NCI-H226 (cell line): ENCODE results near the gene DNAL1.
"Not testable (repeated sequence)": the region's sequence is repeated elsewhere in the genome, so short reads cannot be mapped to it uniquely, and the experiment has no call there.

Experiments used
- DNase-seq: peaks from one replicate; pipeline ENCODE4 v3.0.0-alpha.2; 2015

Gene DNAL1, protein sequence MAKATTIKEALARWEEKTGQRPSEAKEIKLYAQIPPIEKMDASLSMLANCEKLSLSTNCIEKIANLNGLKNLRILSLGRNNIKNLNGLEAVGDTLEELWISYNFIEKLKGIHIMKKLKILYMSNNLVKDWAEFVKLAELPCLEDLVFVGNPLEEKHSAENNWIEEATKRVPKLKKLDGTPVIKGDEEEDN

DNA sequence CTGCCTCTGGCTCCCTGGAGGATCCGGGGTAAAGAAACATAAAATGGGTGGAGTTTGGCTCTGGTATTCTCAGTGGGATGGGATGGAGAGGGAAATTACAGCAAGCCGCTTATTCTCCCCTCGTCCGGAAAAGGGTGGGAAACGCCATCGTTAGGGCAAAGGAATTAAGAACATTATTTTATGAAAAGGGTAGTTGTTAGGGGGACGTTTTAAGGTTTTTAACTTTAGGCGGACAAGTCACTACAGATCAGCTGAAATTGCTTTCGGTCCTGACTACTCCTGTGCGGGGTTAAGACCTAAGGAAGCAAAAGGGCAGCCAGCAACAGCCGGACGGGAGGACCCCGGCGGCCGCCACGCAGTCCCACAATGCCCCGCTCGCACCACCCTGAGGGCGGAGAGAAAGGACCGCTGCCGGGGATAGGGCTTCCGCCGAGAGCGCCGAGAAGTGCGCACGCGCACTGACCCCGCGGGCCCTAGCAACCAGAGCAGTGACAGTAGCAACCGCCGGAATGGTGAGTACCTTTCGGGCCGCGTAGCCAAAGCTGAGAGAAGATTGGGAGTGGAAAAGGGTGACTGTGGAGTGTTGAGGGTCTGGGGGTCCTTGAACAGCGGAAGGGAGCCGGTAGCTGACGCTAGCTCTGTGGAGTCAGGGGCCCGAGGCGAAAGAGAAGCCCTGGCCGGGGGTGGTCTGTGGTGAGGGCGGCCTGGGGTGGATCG lies at the start of gene DNAL1:
Gene DNAL1 (plus strand): TSS at position 456 of the 717 bp plus-strand sequence. CDS start 54 bp downstream, at position 510.
- peak; percentile 90 for DNase-seq

DNA sequence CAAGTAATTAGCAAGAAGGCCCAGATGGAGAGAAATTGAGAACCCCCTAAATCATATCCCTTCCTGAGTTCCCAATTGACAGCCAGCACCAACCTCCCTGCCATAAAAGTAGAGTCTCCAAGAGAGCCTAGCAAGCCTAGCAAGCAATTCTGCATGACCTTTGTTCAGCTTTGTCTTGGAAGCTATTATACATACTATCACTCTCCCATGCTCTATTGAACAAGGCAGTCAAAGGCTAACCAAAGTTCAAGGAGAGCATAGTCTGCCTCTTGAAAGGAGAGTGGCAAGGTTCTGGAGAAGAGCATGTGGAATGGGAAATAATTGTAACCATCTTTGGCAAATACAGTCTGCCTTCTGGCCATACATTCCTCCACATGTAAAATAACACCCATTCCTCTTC lies 45.3 kb upstream of the DNAL1 start:
- no peak for DNase-seq

DNA sequence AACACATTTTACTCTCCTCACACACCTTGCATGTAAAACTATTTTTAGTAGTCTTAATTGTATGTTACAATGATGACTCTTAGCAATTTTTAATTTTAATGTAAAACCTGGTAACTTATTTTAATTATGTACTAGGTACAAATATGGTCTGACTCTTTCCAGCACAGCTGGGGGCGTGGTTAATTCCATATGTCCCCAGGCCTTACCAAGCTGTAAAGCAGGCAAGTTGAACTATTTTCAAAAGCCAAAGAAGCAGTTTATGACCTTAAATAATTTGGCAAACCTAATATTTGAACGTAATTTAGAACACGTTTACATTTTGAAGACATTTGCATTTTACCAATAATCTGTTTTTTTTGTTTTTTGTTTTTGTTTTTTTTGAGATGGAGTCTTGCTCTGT lies 41.8 kb upstream of the DNAL1 start:
- DNase-seq = no peak

DNA sequence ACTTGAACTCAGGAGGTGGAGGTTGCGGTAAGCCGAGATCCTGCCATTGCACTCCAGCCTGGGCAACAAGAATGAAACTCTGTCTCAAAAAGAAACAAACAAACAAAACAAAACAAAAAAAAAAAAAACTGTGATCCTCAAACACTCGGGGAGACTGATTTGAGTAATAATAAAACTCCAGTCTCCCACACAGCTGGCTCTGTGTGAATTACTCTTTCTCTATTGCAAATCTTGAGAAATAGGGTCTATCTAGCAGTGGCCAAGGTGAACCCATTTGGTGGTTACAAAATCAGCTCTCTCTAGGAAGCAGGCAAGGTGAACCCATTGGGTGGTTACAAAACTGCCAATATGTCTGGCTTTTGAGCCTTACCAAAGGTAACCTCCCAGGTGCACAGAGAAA lies 38.5 kb upstream of the DNAL1 start:
- DNase-seq = no peak

DNA sequence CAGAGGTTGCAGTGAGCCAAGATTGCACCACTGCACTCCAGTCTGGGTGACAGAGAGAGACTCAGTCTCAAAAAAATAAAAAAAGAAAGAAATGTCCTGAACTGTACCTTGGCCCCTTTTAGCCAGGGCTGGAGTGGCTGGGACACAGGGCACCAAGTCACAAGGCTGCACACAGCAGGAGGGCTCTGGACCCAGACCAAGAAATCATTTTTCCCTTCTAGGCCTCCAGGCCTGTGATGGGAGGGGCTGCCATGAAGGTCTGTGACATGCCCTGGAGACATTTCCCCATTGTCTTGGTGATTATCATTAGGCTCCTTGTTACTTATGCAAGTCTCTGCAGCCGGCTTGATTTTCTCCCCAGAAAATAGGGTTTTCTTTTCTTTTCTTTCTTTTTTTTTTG lies 37.5 kb upstream of the DNAL1 start:
- DNase-seq = no peak

DNA sequence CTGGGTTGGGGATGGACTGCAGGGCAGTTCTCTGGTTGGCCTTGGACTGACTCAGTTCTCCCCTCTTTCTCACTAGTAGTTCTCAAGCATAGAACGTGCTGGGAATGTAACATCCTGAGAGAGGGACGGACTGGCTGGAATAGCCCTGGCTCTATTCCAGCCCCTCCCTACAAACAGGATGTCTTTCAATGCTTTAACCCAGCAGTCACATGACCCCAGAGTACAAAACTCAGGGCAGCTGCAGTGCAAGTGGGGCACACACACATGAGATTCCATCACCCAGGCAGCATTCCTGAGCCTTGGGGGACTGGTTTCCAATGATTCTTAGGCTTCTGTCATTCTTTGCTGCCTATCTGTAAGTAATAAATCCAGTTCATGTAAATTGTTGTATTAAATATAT lies 34.1 kb upstream of the DNAL1 start:
- DNase-seq = peak; percentile 45

DNA sequence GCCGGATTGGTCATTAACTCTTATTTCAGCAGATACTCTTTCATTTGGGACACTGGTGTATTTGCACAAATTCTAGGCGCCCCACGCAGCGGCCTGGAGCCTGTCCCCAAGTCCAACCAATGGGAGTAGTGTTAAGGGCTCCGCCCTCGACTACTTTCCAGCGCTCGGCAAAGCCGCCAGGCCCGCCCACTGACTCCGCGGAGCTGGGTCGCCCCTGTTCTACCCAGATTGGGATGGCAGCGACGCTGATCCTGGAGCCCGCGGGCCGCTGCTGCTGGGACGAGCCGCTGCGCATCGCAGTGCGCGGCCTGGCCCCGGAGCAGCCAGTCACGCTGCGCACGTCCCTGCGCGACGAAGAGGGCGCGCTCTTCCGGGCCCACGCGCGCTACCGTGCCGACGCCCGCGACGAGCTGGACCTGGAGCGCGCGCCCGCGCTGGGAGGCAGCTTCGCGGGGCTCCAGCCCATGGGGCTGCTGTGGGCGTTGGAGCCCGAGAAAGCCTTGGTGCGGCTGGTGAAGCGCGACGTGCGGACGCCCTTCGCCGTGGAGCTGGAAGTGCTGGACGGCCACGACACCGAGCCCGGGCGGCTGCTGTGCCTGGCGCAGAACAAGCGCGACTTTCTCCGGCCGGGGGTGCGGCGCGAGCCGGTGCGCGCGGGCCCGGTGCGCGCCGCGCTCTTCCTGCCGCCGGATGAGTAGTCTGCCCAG lies 32.3 kb upstream of the DNAL1 start, which contains the start of gene ACOT6:
Gene ACOT6 (plus strand): TSS at position 179 of the 707 bp plus-strand sequence. CDS start 55 bp downstream, at position 234.
- DNase-seq = peak; percentile 43

DNA sequence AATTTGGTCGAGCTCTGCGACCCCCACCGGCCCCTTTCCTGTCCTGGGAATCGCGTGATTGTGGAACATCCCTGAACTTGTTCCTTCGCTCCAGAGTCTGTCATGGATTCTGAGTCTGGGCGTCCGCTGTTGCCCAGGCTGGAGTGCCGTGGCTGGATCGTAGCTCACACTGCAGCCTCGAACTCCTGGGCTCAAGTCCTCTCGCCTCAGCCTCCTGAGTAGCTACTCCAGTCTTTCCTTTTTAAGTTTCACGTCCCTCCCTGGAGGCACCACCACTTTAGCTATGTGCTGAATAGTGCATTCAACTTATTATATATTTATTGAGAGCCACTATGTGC lies 31.8 kb upstream of the DNAL1 start:
- no peak for DNase-seq

DNA sequence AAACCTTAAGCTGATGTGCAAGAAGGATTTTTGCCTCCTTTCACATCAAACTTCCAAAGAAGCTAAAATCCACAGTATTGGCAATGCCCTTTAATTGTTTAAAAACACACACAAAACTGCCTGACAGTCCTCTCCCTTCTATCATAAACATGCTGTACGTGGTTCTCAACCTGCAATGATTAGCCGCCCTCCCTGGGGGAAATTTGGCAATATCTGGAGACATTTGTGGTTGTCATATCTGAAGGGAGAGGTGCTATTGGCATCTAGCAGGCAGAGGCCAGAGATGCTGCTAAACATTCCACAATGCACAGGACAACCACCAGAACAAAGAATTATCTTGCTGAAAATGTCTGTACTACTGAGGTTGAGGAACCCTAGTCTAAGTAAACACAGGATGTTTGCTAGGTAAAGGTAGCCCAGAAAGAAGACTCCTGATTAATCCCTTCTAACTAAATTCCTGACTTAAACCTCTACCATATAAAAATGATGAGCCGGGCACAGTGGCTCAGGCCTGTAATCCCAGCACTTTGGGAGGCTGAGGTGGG lies 31.3 kb upstream of the DNAL1 start:
- DNase-seq = no peak

DNA sequence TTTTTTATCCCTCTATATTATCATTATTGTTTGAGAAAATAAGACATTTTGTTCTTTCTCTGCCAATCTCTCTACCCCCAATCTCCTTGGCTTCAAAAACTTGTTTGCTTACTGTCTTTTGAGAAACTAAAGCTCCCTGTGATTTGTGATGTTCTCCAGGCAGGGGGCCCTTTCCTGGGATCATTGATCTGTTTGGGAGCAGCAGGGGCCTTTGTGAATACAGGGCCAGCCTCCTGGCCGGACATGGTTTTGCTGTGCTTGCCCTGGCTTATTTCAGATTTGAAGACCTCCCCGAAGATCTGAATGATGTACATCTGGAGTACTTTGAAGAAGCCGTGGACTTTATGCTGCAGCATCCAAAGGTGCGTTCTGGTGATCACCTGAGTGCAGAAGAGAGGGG lies 28.0 kb upstream of the DNAL1 start:
- no peak for DNase-seq

DNA sequence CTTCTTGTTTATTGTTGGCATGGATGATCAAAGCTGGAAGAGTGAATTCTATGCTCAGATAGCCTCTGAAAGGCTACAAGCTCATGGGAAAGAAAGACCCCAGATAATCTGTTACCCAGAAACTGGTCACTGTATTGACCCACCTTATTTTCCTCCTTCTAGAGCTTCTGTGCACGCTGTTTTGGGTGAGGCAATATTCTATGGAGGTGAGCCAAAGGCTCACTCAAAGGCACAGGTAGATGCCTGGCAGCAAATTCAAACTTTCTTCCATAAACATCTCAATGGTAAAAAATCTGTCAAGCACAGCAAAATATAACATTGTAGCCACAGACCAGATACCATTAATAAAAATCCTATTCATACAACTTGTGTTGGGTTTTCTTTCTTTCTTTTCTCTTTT lies 25.3 kb upstream of the DNAL1 start:
- DNase-seq = no peak

DNA sequence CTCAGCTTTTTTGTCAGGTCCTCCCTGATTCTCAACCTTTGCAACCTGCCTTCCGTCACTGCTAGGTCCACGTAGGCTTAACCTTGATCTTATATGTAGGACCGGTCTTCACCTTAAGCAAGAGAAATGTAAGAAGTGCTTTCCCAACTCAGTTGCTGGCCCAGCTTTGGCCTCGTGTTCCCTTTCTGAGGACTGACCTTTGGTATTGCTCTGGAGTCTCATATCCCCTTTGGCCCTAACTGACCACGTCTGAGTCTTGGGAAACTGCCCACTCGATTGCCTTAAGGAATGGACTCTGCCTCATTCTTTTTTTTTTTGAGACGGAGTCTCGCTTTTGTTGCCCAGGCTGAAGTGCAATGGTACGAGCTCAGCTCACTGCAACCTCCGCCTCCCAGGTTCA lies 24.5 kb upstream of the DNAL1 start:
- DNase-seq = no peak

DNA sequence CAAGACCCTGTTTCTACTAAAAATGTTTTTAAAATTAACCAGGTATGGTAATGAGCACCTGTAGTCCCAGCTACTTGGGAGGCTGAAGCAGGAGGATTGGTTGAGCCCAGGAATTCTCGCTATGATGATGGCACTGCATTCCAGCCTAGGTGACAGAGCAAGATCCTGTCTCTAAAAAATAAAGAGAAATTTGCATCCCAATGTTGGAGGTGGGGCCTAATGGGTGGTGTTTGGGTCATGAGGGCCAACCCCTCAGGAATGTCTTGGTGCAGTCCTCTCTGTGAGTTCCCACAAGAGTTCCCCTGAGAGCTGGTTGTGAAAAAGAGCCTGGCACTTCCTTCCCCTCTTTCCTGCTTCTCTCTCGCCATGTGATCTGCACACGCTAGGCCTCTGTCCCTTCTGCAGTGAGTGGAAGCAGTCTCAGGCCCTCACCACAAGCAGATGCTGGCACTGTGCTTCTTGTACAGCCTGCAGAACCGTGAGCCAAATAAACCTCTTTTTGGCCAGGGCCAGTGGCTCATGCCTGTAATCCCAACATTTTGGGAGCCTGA lies 21.2 kb upstream of the DNAL1 start:
- DNase-seq = no peak

DNA sequence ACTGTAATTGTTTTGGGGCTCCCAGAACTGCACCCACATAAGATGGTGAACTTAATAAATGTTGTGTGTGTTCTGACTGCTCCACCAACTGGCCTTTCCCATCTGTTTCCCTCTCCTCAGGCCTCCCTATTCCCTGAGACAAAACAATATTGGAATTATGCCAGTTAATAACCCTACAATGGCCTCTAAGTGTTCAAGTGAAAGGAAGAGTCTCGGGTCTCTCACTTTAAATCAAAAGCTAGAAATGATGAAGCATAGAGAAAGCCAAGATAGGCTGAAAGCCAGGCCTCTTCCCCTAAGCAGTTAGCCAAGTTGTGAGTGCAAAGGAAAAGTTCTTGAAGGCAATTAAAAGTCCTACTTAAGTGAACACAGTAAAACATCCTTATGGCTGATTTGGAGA lies 19.1 kb upstream of the DNAL1 start:
- no peak for DNase-seq

DNA sequence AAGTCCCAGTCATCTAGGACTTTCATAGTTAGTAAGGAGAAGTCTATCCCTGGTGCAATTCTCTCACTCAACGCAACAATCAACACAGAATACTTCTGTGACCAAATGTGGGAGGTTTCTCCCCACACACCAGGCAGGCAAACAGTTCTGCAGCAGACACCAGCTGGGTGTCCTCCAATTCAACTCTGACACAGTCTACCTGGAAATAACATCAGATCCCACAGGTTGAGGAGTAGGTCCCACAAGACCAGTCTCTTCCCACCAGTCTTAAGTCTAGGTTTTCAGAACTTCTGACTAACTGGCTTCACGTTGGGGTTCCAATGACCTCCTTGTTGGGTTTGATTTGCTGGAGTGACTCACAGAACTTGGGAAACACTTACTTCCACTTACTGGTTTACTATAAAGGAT lies 17.6 kb upstream of the DNAL1 start:
- no peak for DNase-seq

DNA sequence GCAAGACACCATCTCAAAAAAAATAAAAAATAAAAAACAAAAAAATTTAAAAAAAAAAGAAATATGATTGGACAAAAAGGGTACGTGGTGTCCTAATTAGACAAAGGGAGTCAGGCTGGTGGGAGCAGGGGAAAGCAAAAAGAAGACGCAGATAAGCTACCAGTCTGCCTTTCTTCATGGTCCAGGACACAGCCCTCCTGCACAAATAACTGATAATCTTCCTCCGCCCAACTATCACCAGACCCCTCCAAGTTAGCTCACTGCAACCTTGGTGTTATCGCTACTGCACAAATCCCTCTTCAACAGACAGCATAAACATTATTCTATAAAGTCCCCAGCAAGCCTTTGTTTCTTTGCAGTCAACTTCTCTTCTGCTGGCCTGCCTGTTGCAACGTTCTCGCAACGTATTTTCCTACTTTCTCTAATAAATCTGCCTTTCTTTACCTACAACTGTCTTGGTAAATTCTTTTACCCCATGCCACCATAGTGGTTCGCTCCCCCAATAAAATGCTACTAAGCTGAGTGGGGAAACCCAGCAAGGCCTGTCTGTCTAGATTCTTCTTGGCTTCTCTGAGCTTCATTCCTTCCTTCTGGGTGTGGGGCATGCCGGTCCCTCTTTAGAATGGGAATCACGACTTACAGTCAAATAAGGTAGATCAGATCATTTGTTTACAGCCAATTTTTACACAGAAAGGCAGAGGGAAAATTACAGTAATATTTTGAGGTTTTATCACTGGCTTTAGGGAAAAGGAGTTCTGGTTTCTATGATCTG lies 14.6 kb upstream of the DNAL1 start:
- DNase-seq = no peak

DNA sequence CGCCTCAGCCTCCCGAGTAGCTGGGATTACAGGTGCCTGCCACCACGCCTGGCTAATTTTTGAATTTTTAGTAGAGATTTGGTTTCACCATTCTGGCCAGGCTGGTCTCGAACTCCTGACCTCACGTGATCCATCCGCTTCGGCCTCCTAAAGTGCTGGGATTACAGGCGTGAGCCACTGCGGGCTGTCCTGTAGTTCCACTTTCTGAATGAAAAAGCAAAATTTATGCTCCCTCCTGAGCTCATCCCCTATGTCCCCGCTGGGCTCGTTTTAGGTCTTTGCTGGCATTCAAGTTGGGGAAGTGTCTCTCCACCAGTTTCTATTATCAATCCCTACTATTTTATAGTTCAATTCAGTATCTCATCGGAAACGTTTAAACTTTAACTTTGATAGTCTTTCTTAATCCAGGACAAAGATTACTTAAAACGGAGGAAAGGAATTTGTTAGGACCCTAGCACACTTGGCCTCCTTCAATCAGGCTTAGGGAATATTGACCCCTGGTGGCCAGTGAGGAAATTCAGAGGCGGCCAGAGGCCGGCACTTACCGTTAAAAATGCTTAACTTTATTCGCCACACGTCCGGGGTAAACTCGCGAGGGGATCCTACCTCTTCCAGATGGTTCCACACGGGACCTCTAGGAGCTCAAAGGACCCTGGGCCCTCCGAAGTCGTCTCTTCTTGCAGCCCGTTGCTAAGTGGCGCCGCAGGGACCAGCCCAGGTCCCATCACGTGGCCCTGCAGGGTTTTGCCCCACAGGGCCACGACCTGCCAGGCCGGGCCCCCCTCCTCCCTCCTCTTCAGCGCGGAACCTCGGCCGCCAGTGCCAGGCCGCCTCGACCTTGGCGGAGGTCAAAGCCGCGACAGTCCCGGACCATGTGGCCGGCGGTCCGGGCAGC lies 11.4 kb upstream of the DNAL1 start:
- DNase-seq = peak; percentile 28

DNA sequence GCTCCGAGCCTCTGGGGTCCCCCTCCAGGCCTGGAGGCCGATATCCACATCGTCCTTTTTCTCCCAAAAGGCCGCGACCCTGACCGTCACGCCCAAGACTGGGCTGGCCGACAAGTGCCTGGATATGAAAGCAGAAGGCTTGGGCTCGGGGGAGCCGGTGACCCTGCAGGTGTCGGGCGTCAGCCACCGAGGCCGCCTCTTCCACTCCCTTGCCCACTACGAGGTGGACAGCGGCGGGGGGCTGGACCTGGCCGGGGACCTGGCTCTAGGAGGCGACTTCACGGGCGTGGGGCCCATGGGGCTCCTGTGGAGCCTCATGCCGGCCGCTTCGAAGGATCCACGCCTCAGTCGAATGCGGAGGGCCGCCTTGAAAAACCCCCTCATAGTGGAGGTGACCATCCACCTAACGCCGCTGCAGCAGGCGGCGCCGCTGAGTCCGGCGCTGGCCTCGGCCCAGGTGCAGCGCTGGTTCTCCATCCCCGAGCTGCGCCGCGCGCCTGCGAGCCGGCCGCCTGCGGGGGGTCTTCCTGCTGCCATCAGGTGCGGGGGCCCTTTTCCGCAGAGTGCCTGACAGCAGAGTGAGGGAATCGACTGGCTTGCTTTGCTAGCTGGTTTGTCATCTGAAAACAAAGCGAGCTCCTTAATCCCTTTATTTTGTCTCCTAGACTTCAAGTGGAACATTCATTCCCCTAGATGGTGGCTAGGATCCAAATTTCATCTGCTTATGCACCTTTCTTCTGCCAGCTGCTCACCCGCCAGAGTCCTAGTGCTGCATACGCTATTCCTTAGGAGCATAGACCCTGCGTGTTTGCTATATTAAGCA lies 10.6 kb upstream of the DNAL1 start:
- DNase-seq = no peak

DNA sequence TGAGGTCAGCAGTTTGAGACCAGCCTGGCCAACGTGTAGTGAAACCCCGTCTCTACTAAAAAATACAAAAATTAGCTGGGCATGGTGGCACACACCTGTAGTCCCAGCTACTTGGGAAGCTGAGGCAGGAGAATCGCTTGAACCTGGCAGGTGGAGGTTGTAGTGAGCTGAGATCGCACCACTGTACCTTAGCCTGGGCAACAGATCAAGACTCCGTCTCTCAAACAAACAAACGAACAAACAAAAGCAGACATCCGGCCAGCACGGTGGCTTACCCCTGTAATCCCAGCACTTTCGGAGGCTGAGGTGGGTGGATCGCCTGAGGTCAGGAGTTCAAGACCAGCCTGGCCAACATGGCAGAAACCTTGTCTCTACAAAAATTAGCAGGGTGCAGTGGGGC lies 8.4 kb upstream of the DNAL1 start:
- not testable (repeated sequence) for DNase-seq

DNA sequence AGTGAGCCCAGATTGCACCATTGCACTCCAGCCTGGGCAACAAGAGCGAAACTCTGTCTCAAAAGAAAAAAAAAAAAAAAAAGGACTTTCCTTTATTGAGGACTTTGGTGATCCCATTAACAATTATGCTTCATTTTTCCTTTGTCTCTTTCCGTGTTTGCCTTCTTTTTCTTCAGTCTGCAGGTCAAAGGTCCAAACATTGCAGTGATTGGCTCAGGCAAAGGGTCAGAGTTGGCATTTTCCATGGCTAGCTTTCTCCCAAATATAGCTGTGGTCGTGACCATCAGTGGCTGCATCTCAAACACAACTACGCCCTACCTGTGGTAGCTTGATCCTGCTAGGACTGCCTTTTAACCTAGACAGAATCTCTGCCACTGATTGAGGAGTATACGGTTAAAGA lies 7.0 kb upstream of the DNAL1 start:
- DNase-seq = no peak
